ENCODE measurements around the gene PPT2.
"Not testable (repeated sequence)": the region's sequence is repeated elsewhere in the genome, so short reads cannot be mapped to it uniquely, and the experiment has no call there.

Gene PPT2

GRCh38 chr6:32198345-32198696, 44.4 kb downstream of the PPT2 start:
- H3K9me3 ChIP-seq (ENCODE audit: control insufficient read depth, low read length), result no peaks in the 10 kb centered on the region
- no peak overlapping the region for H3K9ac ChIP-seq (ENCODE audit: low read length)
- peaks cover 3% of the 10 kb centered on the region for H3K27me3 ChIP-seq (ENCODE audit: control insufficient read depth, insufficient read depth, low read length)
- H3K36me3 ChIP-seq (ENCODE audit: control insufficient read depth, insufficient read depth, low read length), result no peaks in the 10 kb centered on the region
- no peak overlapping the region for H3K4me3 ChIP-seq (ENCODE audit: low read length)
- H3K4me1 ChIP-seq (ENCODE audit: control insufficient read depth, insufficient read depth, low read length), result peaks cover 18% of the 10 kb centered on the region

GRCh38 chr6:32198866-32199265, 44.9 kb downstream of the PPT2 start:
- Histone ChIP-seq H3K4me3 (ENCODE audit: low read length) (no peak overlapping the region), H3K9ac (ENCODE audit: low read length) (no peak overlapping the region), H3K4me1 (ENCODE audit: control insufficient read depth, insufficient read depth, low read length) (peaks cover 18% of the 10 kb centered on the region), H3K27me3 (ENCODE audit: control insufficient read depth, insufficient read depth, low read length) (peaks cover 3% of the 10 kb centered on the region), H3K36me3 (ENCODE audit: control insufficient read depth, insufficient read depth, low read length) (no peaks in the 10 kb centered on the region), H3K9me3 (ENCODE audit: control insufficient read depth, low read length) (no peaks in the 10 kb centered on the region)

GRCh38 chr6:32200711-32201475, 47.0 kb downstream of the PPT2 start:
- Histone ChIP-seq H3K9me3 (ENCODE audit: control insufficient read depth, low read length) (no peaks in the 10 kb centered on the region), H3K4me1 (ENCODE audit: control insufficient read depth, insufficient read depth, low read length) (peaks cover 8% of the 10 kb centered on the region), H3K9ac (ENCODE audit: low read length) (no peak overlapping the region), H3K27me3 (ENCODE audit: control insufficient read depth, insufficient read depth, low read length) (peaks cover 3% of the 10 kb centered on the region), H3K4me3 (ENCODE audit: low read length) (no peak overlapping the region), H3K36me3 (ENCODE audit: control insufficient read depth, insufficient read depth, low read length) (no peaks in the 10 kb centered on the region)

- Histone ChIP-seq H3K9ac (ENCODE audit: low read length) (no peak overlapping the region), H3K9me3 (ENCODE audit: control insufficient read depth, low read length) (no peaks in the 10 kb centered on the region), H3K4me1 (ENCODE audit: control insufficient read depth, insufficient read depth, low read length) (peaks cover 3% of the 10 kb centered on the region), H3K36me3 (ENCODE audit: control insufficient read depth, insufficient read depth, low read length) (no peaks in the 10 kb centered on the region), H3K27me3 (ENCODE audit: control insufficient read depth, insufficient read depth, low read length) (peaks cover 3% of the 10 kb centered on the region), H3K4me3 (ENCODE audit: low read length) (no peak overlapping the region)
Observed at GRCh38 chr6:32202186-32202585, 48.2 kb downstream of the PPT2 start.

GRCh38 chr6:32203426-32204267, 49.7 kb downstream of the PPT2 start:
- Histone ChIP-seq H3K36me3 (ENCODE audit: control insufficient read depth, insufficient read depth, low read length) (no peaks in the 10 kb centered on the region), H3K27me3 (ENCODE audit: control insufficient read depth, insufficient read depth, low read length) (peaks cover 3% of the 10 kb centered on the region), H3K9ac (ENCODE audit: low read length) (no peak overlapping the region), H3K4me1 (ENCODE audit: control insufficient read depth, insufficient read depth, low read length) (no peaks in the 10 kb centered on the region), H3K9me3 (ENCODE audit: control insufficient read depth, low read length) (no peaks in the 10 kb centered on the region), H3K4me3 (ENCODE audit: low read length) (no peak overlapping the region)

GRCh38 chr6:32204268-32204715, 50.4 kb downstream of the PPT2 start:
- Histone ChIP-seq H3K4me1 (ENCODE audit: control insufficient read depth, insufficient read depth, low read length) (no peaks in the 10 kb centered on the region), H3K27me3 (ENCODE audit: control insufficient read depth, insufficient read depth, low read length) (peaks cover 3% of the 10 kb centered on the region)

GRCh38 chr6:32208996-32209395, 55.1 kb downstream of the PPT2 start:
- H3K27me3 ChIP-seq (ENCODE audit: control insufficient read depth, insufficient read depth, low read length), result no peaks in the 10 kb centered on the region
- no peak overlapping the region for H3K4me3 ChIP-seq (ENCODE audit: low read length)
- no peaks in the 10 kb centered on the region for H3K9me3 ChIP-seq (ENCODE audit: control insufficient read depth, low read length)
- H3K9ac ChIP-seq (ENCODE audit: low read length), result no peak overlapping the region
- no peaks in the 10 kb centered on the region for H3K36me3 ChIP-seq (ENCODE audit: control insufficient read depth, insufficient read depth, low read length)
- H3K4me1 ChIP-seq (ENCODE audit: control insufficient read depth, insufficient read depth, low read length), result no peaks in the 10 kb centered on the region

More at GRCh38 chr6:32204268-32204715, 50.4 kb downstream of the PPT2 start:
- Histone ChIP-seq H3K4me3 (ENCODE audit: low read length) (no peak overlapping the region), H3K9me3 (ENCODE audit: control insufficient read depth, low read length) (no peaks in the 10 kb centered on the region), H3K9ac (ENCODE audit: low read length) (no peak overlapping the region), H3K36me3 (ENCODE audit: control insufficient read depth, insufficient read depth, low read length) (no peaks in the 10 kb centered on the region)

- no peaks in the 10 kb centered on the region for H3K4me1 ChIP-seq (ENCODE audit: control insufficient read depth, insufficient read depth, low read length)
- H3K36me3 ChIP-seq (ENCODE audit: control insufficient read depth, insufficient read depth, low read length), result no peaks in the 10 kb centered on the region
- no peaks in the 10 kb centered on the region for H3K9me3 ChIP-seq (ENCODE audit: control insufficient read depth, low read length)
- no peak overlapping the region for H3K4me3 ChIP-seq (ENCODE audit: low read length)
- H3K9ac ChIP-seq (ENCODE audit: low read length), result no peak overlapping the region
- H3K27me3 ChIP-seq (ENCODE audit: control insufficient read depth, insufficient read depth, low read length), result no peaks in the 10 kb centered on the region
Observed at GRCh38 chr6:32210191-32210601, 56.3 kb downstream of the PPT2 start.

GRCh38 chr6:32211432-32211831, 57.5 kb downstream of the PPT2 start:
- H3K4me3 ChIP-seq (ENCODE audit: low read length); H3K36me3 ChIP-seq (ENCODE audit: control insufficient read depth, insufficient read depth, low read length); H3K27me3 ChIP-seq (ENCODE audit: control insufficient read depth, insufficient read depth, low read length); H3K9ac ChIP-seq (ENCODE audit: low read length); H3K4me1 ChIP-seq (ENCODE audit: control insufficient read depth, insufficient read depth, low read length); H3K9me3 ChIP-seq (ENCODE audit: control insufficient read depth, low read length): not testable (repeated sequence)

GRCh38 chr6:32212076-32212760, 58.3 kb downstream of the PPT2 start:
- H3K9ac ChIP-seq (ENCODE audit: low read length), result no peak overlapping the region
- H3K4me1 ChIP-seq (ENCODE audit: control insufficient read depth, insufficient read depth, low read length), result no peaks in the 10 kb centered on the region
- H3K27me3 ChIP-seq (ENCODE audit: control insufficient read depth, insufficient read depth, low read length), result no peaks in the 10 kb centered on the region
- H3K4me3 ChIP-seq (ENCODE audit: low read length), result no peak overlapping the region
- H3K9me3 ChIP-seq (ENCODE audit: control insufficient read depth, low read length), result no peaks in the 10 kb centered on the region
- no peaks in the 10 kb centered on the region for H3K36me3 ChIP-seq (ENCODE audit: control insufficient read depth, insufficient read depth, low read length)

Measured in mucosa of stomach (tissue), 1 donor.